GM15510 (cell line): Measurements from ENCODE around the gene FUT8.
A peak's percentile ranks its signal among the peaks of the same experiment; 100 is the strongest.

Experiments
- POLR2A ChIP-seq: IDR thresholded peaks from 3 replicates; pipeline ENCODE4 v1.6.1; 2011; ENCODE audit warnings: borderline replicate concordance; ENCODE audit not compliant: insufficient read length; ENCODE audit errors: extremely low read depth

FUT8 gene

DNA sequence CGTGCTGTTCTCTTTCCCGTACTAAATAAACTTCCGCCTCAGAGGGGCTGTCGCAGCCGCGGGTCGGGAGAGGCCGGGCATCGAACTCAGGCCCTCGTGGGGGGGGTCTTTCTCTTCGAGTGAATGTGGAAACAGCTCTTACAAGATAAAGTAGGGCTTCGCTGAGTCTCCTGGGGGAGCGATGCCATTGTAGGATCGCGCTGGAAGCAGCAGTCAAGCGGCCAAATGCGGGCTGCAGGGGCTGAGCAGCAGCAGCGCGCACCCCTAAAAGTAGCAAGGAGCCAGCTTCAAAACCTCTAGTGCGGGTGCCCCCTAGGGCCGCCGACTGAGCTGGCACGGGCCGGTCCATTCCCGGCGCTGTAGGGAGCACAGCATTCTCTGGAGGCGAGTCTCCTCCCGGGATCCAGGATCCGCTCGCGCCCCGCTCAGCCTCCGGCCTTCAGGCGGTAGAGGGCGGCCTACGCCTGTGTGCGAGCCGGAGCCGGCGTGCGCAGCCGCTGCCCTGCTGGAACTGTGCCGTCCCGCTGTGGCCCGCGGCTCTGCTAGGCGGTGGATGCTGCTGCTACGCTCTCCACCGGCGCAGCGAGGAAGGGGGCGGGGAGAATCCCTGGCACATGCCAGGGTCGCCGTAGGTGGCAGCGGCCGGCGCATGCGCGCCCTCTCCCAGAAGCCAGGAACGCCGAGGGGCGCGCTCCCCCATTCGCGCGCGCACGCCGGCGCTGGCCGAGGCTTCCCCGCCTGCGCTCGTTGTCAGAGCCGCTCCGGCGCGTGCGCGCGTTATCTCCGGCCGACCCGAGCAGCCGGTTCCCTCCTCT lies at the start of gene FUT8:
Gene FUT8, plus strand, starts transcription at position 699 of the 815 bp plus-strand sequence. CDS start 148,834 bp downstream, outside the sequence.
- peak; percentile 82 for TF ChIP-seq POLR2A

DNA sequence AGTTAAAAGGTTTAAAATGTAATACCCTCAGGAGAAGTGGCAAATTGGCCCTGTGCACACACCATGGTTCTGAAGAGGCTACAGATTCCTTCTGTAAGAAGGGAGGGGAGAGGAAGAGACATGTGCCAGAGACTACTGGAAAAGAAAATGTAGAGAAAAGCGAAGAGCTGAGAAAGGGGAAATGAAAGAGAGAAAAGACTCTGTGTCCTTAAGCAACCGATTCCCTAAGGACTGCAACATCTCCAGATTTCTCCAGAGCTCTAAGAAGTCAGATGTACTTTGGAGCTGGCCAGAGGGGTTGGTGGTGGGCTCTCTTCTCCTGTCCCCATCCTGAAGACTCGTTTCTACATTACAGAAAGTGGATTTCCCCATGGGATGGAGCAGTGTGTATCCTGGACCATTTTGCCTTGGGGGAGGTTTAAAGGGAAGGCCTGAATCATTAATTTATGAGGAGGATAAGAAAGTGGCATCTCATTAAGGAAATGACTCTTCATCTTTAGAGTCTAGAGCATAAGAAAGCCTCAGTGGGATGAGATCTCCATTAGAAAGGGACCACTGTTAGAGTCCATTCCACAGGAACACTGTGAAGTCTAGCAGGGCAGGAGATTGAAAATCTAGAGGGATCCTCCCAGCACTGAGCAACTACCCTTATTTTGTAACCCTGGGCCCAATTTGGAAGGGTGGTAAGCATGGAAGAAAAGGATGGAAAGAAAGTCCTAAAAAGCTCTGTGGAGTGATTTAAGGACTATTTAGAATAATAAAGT lies 45.5 kb upstream of the FUT8 start:
- no peak for TF ChIP-seq POLR2A

DNA sequence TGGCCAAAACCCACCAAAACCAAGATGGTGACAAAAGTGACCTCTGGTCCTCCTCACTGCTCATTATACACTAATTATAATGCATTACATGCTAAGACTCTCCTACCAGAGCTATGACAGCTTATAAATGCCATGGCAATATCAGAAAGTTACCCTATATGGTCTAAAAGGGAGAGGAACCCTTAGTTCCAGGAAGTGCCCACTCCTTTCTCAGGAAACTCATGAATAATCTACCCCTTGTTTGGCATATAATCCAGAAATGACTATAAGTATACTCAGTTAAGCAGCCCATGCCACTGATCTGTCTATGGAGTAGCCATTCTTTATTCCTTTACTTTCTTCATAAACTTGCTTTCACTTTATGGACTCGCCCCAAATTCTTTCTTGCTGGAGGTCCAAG lies 43.0 kb upstream of the FUT8 start:
- TF ChIP-seq POLR2A = no peak

DNA sequence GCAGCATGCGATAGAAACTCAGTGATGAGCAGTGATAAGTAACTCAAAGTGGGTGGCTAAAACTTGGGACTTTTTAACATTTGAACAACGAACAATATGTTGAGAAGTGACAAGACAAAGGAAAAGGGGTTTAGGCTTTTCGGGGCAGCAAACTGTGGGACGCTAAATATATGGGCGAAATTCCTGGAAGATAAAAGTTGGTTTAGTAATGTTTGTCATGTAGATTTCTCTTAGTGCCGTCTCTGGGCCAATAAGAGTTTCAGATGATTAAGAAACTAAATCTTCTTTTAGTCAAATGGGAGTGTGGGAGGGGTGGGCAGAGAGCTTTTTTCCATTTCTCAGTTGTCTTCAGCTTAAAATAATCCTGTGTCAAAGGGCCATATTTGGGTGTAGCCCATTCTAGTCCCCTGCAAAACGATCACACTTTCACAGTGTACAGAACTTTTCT lies 41.7 kb upstream of the FUT8 start:
- no peak for TF ChIP-seq POLR2A

DNA sequence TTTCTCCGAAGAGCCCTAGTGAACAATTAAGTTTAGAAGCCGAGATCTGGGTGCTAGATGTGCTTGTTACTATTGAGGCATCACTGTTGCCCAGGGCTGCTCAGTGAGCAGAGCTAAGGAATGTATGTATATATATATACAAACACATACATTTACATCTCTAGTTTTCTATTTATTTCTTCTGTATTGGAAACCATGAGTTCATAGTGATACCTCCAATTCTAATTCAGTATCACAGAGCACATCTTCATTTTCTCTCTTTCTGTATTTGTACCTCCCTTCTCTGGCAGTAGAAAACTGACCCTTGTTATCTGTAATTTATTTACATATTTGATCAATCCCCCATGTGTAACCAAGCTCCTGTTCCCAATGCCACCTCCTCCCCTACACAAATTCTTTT lies 40.7 kb upstream of the FUT8 start:
- no peak for TF ChIP-seq POLR2A

DNA sequence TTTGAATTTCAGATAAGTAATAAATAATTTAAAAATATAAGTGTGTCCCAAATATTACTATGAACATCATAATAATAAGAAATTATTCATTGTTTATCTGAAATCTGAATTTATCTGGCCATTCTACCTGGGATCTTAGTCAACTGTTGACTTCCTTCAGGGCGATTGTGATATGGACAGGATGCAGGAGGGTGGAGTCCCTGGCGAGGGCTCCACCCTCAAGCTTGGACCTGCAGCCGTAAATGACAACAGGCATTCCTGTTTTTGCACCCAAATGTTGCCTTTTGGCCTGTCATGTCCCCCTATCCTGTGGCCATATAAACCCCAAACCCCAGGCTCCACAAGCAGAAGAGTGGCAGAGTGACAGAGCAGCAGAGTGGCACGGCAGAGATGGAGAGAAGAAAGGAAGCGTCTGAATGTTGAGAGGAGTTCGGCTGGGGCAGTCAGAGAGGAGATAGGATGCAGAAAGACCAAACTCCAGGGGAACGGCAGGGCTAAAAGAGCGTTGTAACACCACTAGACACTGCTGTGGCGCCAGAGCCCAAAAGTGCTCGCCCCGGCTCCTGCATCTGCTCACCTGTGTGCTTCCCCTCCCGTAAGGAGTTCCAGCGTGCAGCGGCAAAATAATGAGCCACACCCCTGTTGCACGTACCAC lies 39.4 kb upstream of the FUT8 start:
- no peak for TF ChIP-seq POLR2A

DNA sequence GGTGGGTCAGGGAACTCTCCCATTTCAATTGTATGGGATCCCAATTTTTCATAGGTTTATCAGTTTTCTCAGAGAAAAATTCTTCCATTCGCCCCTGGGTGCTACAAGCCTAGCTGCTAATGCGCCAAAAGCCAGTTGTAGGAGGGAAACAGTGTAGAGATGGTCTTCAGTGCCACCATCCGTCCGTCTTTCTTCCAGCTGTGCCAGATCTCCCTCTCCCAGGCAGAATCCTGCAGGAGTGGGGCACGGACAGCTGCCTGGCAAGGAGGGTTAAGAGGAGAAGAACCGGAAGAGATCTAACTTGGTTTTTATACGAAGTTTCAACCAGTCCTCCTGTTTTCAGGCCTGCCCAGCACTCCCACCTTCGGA lies 38.9 kb upstream of the FUT8 start:
- TF ChIP-seq POLR2A = no peak

DNA sequence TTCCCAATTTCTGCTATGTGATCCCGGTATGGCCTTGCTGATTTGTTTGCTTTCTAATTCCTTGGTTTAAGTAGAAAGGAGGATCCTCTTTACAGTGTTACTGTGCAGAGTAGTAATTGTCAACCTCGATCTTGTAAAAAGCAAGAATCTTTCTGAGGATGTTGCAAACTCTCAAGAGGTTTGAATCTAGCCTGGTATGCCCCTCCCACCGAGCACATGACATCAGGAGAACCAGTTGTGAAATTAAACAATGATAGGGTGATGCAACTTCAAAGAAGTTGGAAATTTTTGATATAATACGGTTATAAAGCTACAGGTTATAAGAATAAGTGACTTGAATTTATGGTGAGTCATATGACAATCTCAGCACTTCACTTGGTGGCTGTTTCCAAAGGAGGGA lies 35.0 kb upstream of the FUT8 start:
- TF ChIP-seq POLR2A = no peak

DNA sequence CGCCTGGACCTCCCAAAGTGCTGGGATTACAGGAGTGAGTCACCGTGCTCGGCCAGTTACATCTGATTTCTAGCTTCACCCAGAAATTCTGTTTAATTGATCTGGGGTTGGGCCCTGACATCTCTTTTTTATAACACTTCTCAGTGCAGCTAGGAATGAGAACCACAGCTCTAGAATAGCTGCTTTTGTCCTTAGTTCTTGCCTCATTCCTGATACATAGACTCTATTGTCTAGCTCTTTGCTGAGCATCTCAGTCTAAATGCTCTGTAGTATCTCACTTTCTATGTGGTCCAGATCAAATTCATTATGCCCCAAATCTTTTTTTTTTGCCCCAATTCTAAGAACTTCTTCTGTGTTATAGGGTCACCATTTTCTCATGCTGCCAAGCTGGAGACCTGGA lies 29.9 kb upstream of the FUT8 start:
- no peak for TF ChIP-seq POLR2A

DNA sequence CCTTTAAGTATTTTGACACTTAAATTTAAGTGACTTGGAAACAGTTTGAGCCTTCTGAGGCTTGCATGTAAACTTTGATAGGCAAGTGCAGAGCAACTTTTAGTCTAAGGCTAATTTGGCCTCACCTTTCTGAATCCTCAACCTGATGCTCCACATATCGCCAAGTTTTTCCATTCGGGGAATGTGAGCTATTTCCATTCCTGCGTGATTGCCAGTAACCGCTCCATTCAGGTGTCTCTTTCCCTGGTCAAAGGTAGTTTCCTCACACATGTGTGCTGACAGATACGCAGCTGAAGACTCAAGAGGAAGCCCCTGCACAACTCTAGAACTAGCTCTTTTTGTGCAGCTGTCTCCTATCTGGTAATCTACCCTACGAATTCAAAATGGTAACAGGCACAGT lies 25.4 kb upstream of the FUT8 start:
- TF ChIP-seq POLR2A = no peak

DNA sequence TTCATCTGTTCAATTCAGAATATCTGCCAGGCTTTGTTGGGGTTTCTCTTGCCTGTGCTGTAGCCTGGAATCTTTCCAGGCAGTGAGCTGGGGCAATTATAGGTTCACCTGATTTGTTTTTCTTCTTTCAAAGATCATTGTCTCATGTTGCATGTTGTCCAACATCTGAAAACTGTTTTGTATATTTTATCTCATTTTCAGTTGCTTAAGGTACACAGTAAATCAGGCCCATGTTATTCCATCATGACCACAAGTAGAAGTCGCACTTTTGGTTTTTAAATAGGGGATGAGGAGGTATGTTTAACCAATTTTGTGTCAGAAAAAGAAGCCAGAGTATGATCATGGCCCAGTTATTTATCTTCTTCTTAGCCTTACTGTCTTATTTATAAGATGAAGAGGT lies 24.9 kb upstream of the FUT8 start:
- TF ChIP-seq POLR2A = no peak

DNA sequence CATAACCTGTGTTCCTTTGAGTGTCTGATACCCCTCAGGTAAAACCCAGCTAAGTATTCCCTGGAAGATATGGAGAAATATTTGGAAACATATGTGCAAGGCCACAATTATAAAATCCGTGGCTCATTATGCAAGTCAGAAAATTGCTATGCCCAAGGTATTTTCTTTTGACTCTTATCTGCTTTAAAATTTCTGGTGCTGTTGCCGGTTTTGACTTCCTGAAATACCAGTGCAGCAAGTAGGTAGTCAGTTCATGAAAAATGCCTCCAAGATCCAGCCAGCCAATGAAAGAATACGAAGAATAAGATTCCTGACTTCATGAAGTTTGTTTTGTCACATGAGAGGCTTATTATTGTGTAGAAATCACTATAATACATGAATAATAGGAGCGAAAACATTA lies 20.2 kb upstream of the FUT8 start:
- TF ChIP-seq POLR2A = no peak

DNA sequence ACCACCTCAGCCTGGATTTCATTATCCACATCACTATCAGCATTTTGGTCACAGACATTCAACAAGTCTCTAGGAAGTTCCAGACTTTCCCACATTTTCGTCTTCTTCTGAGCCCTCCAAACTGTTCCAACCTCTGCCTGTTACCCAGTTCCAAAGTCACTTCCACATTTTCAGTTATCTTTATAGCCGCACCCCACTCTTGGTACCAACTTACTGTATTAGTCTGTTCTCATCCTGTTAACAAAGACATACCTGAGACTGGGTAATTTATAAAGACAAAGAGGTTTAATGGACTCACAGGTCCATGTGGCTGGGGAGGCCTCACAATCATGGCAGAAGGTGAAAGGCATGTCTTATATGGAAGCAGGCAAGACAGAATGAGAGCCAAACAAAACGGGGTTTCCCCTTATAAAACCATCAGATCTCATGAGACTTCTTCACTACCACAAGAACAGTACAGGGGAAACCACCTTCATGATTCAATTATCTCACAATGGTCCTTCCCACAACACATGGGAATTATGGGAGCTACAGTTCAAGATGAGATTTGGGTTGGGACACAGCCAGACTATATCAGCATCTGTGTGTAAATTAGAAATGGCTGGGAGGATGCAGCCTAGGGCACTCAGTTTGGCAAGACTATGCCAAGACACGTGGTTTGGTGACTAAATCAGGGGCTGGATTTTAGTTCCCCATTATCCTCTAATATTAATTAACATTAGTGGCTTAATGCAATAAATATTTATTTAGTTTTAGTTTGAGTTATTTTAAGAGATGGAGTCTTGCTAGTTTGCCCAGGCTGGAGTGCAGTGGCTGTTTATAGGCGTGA lies 16.2 kb upstream of the FUT8 start:
- TF ChIP-seq POLR2A = no peak

DNA sequence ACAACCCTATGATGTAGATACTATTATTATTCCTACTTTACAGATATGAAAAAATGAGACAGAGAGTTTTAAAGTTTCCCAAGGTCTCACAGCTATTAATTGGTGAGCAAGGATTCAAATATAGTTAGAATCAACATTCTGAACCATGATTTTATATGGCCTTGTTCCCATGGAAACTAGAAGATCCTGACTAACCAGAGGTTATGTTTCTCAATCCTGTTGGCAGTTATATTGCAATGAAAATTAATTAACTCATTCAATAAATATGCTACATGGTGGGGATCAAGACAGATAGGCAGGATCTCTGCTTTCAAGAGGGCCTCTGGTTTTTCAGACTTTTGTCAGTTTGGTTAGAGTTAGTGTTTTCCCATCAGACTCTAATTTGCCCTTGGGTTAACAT lies 9.3 kb upstream of the FUT8 start:
- TF ChIP-seq POLR2A = no peak

DNA sequence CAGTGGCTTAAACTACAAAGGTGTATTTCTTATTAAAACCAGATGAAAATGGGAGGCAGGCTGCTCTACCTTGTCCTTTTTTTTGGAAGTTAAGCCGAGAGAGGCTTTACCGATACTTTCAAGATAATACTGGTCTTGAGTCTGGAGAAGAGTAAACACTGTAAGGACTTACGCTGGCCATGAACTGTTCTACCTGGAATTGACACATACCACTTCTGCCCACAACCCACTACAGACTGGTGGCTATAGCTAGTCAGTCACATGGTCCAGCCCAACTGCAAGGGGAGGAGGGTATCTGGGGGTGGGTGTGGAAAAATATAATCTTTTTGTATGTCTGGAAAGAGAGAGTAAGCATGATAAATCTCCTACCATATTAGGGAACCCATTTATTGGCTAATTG lies 4.4 kb upstream of the FUT8 start:
- no peak for TF ChIP-seq POLR2A

DNA sequence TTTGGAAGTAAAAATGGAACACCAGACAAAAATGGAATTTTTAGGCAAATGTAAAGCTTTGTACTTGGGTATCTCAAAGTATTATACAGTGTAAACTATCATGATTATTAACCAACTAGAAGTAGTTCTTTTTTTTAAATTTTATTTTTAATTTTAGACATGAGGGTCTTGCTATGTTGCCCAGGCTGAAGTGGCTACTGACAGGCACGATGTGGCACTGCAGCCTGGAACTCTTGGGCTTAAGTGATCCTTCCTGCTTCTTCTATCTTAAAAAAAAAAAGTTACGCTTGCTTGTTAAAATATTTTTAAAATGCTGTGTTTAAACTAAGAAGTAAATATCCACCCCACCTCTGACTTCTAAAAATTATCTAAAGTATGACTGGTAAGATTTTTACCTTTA lies 1.9 kb upstream of the FUT8 start:
- TF ChIP-seq POLR2A = no peak

DNA sequence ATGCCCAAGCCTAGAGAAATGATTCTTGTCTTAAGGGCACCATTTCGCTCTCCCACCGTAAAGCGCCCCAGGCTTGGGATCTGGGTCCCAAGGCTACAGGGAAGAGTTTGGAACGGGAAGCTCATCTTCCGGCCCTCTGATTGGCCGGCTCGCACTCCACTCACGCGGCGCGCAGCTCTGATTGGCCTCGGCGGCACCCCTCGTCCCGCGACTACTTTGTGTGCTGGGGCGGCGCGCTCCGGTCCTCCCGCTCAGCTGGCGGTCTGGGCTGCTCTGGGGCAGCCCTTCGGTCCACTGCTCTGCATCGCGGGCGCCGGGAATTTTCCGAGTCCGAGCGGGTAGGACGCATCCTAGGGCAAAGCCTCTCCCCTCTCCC lies 886 bp upstream of the FUT8 start:
- peak; percentile 80 for TF ChIP-seq POLR2A
